Measurements from ENCODE around the gene HNRNPR.

HNRNPR gene

DNA sequence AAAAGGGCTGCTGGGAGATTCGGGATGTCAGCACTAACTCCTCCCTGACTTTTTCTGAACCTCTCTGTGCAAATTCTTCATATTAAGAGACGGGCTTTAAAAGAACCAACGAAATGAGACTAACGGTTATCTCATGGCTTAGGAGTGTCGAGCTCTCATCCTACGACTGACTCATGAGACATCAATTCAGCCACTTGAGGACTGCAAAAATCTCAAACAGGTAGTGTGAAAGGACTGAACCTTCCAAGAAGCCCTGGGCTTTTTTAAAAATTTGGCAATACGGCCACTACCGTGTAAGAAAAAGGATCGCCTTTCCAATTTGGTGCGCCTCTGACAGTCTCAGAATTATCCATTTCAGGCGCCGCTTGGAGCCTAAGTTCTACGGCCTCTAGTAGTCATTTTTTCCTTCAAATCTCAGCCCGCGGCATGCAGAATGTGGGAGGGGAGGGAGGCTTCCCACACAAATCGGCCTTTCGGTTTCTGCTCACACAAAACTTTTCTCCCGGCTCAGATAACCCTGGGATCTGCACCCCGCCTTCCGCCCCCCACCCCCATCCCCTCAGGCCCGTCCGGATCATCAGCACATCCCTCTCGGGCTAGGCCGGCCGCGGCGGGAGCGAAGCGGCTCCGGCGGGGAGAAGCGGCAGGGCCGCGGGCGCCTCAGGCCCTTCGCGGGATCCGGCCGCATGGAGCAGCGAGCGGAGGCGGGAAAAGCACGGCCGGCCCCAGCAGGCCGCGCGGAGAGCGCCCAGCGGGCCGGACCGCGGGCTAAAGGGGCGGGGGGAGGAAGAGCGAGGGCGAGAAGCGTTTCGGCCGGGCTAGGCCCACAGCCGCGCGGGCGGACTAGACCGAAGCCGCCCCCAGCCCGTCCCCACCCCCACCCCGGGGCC is 618 bp downstream of the HNRNPR start:
- peak; percentile 73 for DNase-seq (ENCODE audit: low read depth)
- H3K4me3 ChIP-seq (ENCODE audit: control insufficient read depth, low read depth, low read length) = peak overlapping the region; percentile 89
- TF ChIP-seq, protein P1, sequence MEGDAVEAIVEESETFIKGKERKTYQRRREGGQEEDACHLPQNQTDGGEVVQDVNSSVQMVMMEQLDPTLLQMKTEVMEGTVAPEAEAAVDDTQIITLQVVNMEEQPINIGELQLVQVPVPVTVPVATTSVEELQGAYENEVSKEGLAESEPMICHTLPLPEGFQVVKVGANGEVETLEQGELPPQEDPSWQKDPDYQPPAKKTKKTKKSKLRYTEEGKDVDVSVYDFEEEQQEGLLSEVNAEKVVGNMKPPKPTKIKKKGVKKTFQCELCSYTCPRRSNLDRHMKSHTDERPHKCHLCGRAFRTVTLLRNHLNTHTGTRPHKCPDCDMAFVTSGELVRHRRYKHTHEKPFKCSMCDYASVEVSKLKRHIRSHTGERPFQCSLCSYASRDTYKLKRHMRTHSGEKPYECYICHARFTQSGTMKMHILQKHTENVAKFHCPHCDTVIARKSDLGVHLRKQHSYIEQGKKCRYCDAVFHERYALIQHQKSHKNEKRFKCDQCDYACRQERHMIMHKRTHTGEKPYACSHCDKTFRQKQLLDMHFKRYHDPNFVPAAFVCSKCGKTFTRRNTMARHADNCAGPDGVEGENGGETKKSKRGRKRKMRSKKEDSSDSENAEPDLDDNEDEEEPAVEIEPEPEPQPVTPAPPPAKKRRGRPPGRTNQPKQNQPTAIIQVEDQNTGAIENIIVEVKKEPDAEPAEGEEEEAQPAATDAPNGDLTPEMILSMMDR (conservative IDR thresholded peaks at IDR 0.05; ENCODE audit: control insufficient read depth, insufficient read depth, low read depth, low read length) = no peak

DNA sequence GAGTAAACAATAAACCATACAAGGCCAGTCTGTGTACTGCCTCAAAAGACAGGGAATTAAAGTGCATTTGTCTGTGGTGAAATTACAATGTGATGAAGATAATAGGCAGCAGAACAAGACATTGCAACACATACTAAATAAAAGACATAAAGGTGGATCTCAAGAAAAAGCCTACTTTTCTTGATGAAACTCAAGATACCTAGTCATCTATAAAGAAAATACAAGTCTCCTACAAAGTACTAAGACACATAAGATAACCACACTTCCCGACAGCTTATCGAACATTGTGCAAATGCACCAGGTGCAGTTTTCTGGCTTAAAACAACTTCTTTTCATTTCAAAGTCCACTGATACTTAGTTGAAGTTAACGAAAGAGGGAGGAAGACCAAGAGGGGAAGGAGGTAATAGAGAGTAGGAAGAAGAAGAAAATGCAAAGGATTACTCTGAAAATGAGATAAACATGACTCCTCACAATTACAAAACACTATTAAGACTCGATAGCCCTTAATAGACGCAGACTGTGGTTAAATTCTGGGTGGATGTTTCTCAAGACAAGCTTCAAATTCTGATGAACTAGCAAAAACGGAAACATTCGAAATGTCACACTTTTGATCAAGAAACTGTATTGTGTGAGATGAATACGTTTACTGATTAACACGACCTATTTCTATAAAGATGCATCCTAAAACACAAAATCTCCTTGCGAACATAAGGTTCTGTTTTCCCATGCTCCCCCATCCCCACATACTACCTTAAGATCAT is 2.0 kb downstream of the HNRNPR start:
- peak; percentile 25 for DNase-seq (ENCODE audit: low read depth)
- peak overlapping the region; percentile 89 for H3K4me3 ChIP-seq (ENCODE audit: control insufficient read depth, low read depth, low read length)
- TF ChIP-seq, protein P1 (conservative IDR thresholded peaks at IDR 0.05; ENCODE audit: control insufficient read depth, insufficient read depth, low read depth, low read length) = no peak

DNA sequence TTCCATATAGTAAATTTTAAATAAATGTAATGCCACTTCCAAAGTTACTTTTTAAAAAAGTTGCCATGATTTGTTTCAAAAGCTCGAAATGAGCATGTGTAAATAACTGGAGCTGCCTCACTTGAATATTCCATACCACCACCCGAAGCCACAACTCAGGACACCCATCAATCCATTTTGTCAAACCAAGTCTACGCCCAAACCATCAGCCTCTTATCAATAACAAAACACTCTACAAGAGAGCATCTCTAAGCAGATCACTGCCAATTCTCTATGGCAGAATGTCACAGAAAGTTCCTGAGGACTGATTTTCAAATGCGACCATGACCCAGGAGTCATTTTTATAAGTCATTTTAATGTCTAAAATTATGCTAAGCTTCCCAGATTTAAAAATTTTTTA is 4.5 kb downstream of the HNRNPR start:
- H3K4me3 ChIP-seq (ENCODE audit: control insufficient read depth, low read depth, low read length) = no peak overlapping the region
- TF ChIP-seq, protein P1 (conservative IDR thresholded peaks at IDR 0.05; ENCODE audit: control insufficient read depth, insufficient read depth, low read depth, low read length) = no peak
- no peak for DNase-seq (ENCODE audit: low read depth)

DNA sequence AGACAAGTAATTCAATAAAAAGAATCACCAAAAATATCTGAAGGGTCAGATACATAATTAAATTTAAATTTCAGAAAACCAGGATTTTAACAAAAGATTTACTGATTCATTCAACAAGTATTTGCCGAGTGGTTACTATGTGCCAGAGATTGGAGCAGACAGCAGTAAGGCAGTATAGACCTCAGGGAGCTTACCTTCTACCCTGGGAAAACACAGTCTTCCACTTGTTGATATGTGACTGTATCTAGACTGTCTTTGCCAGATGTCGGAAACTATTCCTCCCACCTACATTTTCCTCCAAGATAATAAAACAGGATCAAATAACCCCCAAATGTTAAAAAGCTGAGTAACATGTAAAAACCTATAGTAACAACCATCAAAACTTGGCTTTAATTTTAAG is 6.2 kb downstream of the HNRNPR start:
- peak; percentile 21 for DNase-seq (ENCODE audit: low read depth)
- no peak overlapping the region for H3K4me3 ChIP-seq (ENCODE audit: control insufficient read depth, low read depth, low read length)
- TF ChIP-seq, protein P1 (conservative IDR thresholded peaks at IDR 0.05; ENCODE audit: control insufficient read depth, insufficient read depth, low read depth, low read length) = no peak

DNA sequence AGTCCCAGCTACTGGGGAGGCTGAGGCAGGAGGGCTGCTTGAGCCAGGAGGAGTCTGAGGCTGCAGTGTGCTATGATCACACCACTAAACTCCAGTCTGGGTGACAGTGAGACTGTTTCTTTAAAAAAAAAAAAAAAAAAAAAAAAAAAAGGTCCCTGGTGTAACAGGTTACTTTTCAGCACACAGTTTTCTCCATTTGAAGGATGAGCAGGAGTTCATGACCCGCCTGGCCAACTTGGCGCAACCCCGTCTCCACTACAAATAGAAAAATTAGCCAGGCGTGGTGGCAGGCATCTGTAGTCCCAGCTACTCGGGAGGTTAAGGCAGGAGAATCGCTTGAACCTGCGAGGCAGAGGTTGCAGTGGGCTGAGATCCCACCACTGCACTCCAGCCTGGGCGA is 12.4 kb downstream of the HNRNPR start:
- TF ChIP-seq, protein P1 (conservative IDR thresholded peaks at IDR 0.05; ENCODE audit: control insufficient read depth, insufficient read depth, low read depth, low read length) = no peak
- H3K4me3 ChIP-seq (ENCODE audit: control insufficient read depth, low read depth, low read length) = no peak overlapping the region
- DNase-seq (ENCODE audit: low read depth) = no peak

DNA sequence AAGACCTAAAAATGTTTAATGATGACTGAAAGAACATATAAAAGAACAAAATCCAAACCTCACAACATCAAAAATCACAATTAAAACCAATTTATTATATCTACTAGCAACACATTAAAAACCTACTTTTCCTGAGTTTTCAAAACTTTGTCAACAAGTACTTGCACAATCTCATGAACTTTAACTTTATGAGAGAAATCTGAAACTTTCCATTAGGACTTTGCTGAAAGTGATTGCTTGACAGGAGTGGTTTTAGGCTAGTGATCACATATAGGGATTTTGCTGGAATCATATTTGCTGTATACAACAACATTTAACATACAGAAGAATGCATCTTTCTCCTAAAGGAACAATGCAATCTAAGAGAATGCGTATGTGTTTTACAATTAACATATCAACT is 13.2 kb downstream of the HNRNPR start:
- no peak for DNase-seq (ENCODE audit: low read depth)
- H3K4me3 ChIP-seq (ENCODE audit: control insufficient read depth, low read depth, low read length) = no peak overlapping the region
- TF ChIP-seq, protein P1 (conservative IDR thresholded peaks at IDR 0.05; ENCODE audit: control insufficient read depth, insufficient read depth, low read depth, low read length) = no peak
